ENCODE data around the gene SYNPO2. TPM values are rescaled to one million over a fixed set of nuclear protein-coding genes. Genes with fewer than 3 reads are reported as not detected.
A peak's percentile ranks its signal among the peaks of the same experiment; 100 is the strongest.

The SYNPO2 gene
- total RNA-seq, 1 experiment from 2014 or later: 0.04 TPM

DNA sequence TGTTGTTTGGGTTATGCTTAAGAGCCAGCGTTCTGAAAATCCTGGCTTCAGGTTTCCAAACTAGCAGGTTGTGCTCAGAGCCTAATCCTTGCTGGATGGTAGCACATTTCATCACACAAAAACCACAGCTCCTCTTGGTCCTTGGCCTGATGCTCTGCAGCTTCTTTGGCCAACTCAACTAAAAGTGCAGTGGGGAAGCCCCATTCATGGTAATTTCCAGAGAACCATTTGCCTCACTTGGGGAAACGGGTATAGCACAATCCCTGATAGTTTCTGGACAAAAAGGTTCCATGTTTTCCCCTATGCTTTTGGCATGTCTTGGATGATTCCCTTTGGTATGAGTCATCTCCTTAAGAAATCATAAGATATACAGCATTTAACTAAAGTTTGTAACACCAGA lies 78.7 kb downstream of the SYNPO2 start:
- Histone ChIP-seq H3K36me3 (ENCODE audit: low read depth, low read length) (no peaks in the 10 kb centered on the region), H3F3A (ENCODE audit: low read length, unreplicated experiment) (no peaks in the 10 kb centered on the region), H2AFZ (ENCODE audit: low read length) (no peak overlapping the region), H3K9me2 (replicated peaks; ENCODE audit: low read length) (no peaks in the 10 kb centered on the region), H3K4me2 (ENCODE audit: low read length) (no peak overlapping the region), H3K27me3 (ENCODE audit: low read length) (no peaks in the 10 kb centered on the region), H3K4me1 (ENCODE audit: insufficient read depth, low read length) (peaks cover 11% of the 10 kb centered on the region; the same call in 1 of the 2 replicates), H3K27ac (ENCODE audit: low read length) (no peak overlapping the region), H4K20me1 (ENCODE audit: low read length) (no peaks in the 10 kb centered on the region), H3K4me3 (ENCODE audit: low read length) (no peak overlapping the region), H3K79me2 (ENCODE audit: low read length) (no peaks in the 10 kb centered on the region), H3K9me3 (ENCODE audit: low read length) (no peaks in the 10 kb centered on the region), H3K9ac (ENCODE audit: low read length) (no peak overlapping the region)
- BruUV-seq (replicated peaks): no TSS peak
- TF ChIP-seq EZH2 (IDR thresholded peaks at IDR 0.05; ENCODE audit: low read length, unreplicated experiment) (no peak), EZH2phosphoT487 (IDR thresholded peaks at IDR 0.05; ENCODE audit: borderline replicate concordance, low read length) (no peak)
- TF ChIP-seq, protein P1, sequence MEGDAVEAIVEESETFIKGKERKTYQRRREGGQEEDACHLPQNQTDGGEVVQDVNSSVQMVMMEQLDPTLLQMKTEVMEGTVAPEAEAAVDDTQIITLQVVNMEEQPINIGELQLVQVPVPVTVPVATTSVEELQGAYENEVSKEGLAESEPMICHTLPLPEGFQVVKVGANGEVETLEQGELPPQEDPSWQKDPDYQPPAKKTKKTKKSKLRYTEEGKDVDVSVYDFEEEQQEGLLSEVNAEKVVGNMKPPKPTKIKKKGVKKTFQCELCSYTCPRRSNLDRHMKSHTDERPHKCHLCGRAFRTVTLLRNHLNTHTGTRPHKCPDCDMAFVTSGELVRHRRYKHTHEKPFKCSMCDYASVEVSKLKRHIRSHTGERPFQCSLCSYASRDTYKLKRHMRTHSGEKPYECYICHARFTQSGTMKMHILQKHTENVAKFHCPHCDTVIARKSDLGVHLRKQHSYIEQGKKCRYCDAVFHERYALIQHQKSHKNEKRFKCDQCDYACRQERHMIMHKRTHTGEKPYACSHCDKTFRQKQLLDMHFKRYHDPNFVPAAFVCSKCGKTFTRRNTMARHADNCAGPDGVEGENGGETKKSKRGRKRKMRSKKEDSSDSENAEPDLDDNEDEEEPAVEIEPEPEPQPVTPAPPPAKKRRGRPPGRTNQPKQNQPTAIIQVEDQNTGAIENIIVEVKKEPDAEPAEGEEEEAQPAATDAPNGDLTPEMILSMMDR (conservative IDR thresholded peaks at IDR 0.05; ENCODE audit: low read depth, low read length): no peak
- POLR2A ChIA-PET (ENCODE audit: unreplicated experiment): no interaction called here
- no peak for ATAC-seq
- CTCF ChIA-PET: interaction anchor here (0.6 kb wide), 1 partner anchor 248 kb away, joined by 3 read pairs; no protein-coding TSS in a partner anchor
- intact Hi-C loops (cut with micrococcal nuclease): loop anchor here (5.0 kb wide), 1 partner anchor 130 kb away; the partner anchor contains the start of gene SEC24D
- DNase-seq: no peak

DNA sequence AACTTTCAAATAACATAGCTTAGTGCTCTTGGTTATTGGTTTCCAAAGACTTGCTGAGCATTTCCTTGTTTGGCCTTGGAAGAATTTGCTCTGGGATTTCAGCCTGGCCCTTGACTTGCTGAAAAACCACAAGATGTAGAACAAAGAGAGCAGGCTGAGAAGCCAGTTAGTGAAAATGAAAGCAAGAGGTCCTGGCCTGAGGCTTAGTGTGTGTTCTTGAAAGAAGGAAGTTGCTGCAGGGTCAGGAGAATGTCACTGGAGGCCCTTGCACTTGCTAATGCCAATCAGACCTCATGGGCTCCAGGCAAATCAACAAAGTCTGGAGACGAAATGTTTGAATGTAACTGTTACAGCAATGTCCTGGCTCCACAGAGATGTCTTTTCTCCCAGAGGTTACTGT lies 79.4 kb downstream of the SYNPO2 start:
- H3F3A ChIP-seq (ENCODE audit: low read length, unreplicated experiment): no peaks in the 10 kb centered on the region
- H3K9me2 ChIP-seq (replicated peaks; ENCODE audit: low read length): no peaks in the 10 kb centered on the region
- no peak overlapping the region for H2AFZ ChIP-seq (ENCODE audit: low read length)
- no peak overlapping the region for H3K27ac ChIP-seq (ENCODE audit: low read length)
- no peak for ATAC-seq
- no peaks in the 10 kb centered on the region for H3K79me2 ChIP-seq (ENCODE audit: low read length)
- H3K27me3 ChIP-seq (ENCODE audit: low read length): no peaks in the 10 kb centered on the region
- ChIA-PET CTCF (interaction anchor here (0.6 kb wide), 1 partner anchor 248 kb away, joined by 3 read pairs; no protein-coding TSS in a partner anchor), POLR2A (ENCODE audit: unreplicated experiment) (no interaction called here)
- TF ChIP-seq EZH2 (IDR thresholded peaks at IDR 0.05; ENCODE audit: low read length, unreplicated experiment) (no peak), EZH2phosphoT487 (IDR thresholded peaks at IDR 0.05; ENCODE audit: borderline replicate concordance, low read length) (no peak)
- TF ChIP-seq, protein P1 (conservative IDR thresholded peaks at IDR 0.05; ENCODE audit: low read depth, low read length): no peak
- no TSS peak for BruUV-seq (replicated peaks)
- peak; percentile 21 for DNase-seq
- H3K4me1 ChIP-seq (ENCODE audit: insufficient read depth, low read length): peaks cover 11% of the 10 kb centered on the region; the same call in 1 of the 2 replicates
- no peaks in the 10 kb centered on the region for H3K36me3 ChIP-seq (ENCODE audit: low read depth, low read length)
- intact Hi-C loops (cut with micrococcal nuclease): loop anchor here (5.0 kb wide), 1 partner anchor 131 kb away; the partner anchor contains the start of gene SEC24D
- H3K4me3 ChIP-seq (ENCODE audit: low read length): no peak overlapping the region
- H3K9ac ChIP-seq (ENCODE audit: low read length): no peak overlapping the region
- no peaks in the 10 kb centered on the region for H4K20me1 ChIP-seq (ENCODE audit: low read length)
- no peaks in the 10 kb centered on the region for H3K9me3 ChIP-seq (ENCODE audit: low read length)
- 0 out of 2 replicates have a peak overlapping the region, but pooled peaks have one; percentile 7 for H3K4me2 ChIP-seq (ENCODE audit: low read length)

DNA sequence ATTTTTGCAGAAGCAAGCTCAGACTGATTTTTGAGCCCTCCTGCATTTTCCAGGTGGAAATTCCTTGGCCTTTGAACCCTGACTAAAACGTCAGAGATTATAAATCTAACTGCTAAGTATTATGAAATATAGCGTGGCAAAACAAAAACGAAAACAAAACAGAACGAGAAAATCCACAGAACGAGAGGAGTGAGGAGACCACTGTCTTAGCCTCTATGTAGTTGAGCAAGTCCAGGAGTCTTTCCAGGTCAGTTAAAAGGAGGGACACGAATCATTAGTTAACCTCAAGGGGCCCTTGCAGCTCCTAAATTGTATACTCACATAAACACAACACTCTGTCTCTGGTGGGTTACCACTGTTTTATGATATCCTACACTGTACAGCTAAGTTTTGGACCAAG lies 80.2 kb downstream of the SYNPO2 start:
- Histone ChIP-seq H3K4me1 (ENCODE audit: insufficient read depth, low read length) (peaks cover 18% of the 10 kb centered on the region), H3K36me3 (ENCODE audit: low read depth, low read length) (no peaks in the 10 kb centered on the region), H3F3A (ENCODE audit: low read length, unreplicated experiment) (no peaks in the 10 kb centered on the region), H3K4me3 (ENCODE audit: low read length) (no peak overlapping the region), H3K27ac (ENCODE audit: low read length) (no peak overlapping the region), H3K9ac (ENCODE audit: low read length) (no peak overlapping the region), H3K27me3 (ENCODE audit: low read length) (no peaks in the 10 kb centered on the region), H2AFZ (ENCODE audit: low read length) (peak overlapping the region; percentile 43; the same call in 1 of the 2 replicates), H3K4me2 (ENCODE audit: low read length) (peak overlapping the region; percentile 40; the same call in 1 of the 2 replicates), H3K9me2 (replicated peaks; ENCODE audit: low read length) (no peaks in the 10 kb centered on the region), H4K20me1 (ENCODE audit: low read length) (no peaks in the 10 kb centered on the region), H3K79me2 (ENCODE audit: low read length) (no peaks in the 10 kb centered on the region), H3K9me3 (ENCODE audit: low read length) (no peaks in the 10 kb centered on the region)
- DNase-seq (no peak), ATAC-seq (peak; percentile 36)
- ChIA-PET CTCF (no interaction called here), POLR2A (ENCODE audit: unreplicated experiment) (no interaction called here)
- TF ChIP-seq, protein P1 (conservative IDR thresholded peaks at IDR 0.05; ENCODE audit: low read depth, low read length): no peak
- TF ChIP-seq EZH2 (IDR thresholded peaks at IDR 0.05; ENCODE audit: low read length, unreplicated experiment) (no peak), EZH2phosphoT487 (IDR thresholded peaks at IDR 0.05; ENCODE audit: borderline replicate concordance, low read length) (no peak)
- intact Hi-C loops (cut with micrococcal nuclease): loop anchor here (1.0 to 5.0 kb wide), 4 partner anchors 79 to 228 kb away; partner anchors contain the start of gene SEC24D
- no TSS peak for BruUV-seq (replicated peaks)
